HFFc6 (cell line): ENCODE data around the gene FZD7. TPM values are rescaled to one million over a fixed set of nuclear protein-coding genes. Genes with fewer than 3 reads are reported as not detected.

Experiments
- DNase-seq: peaks from one replicate; pipeline ENCODE4 v3.0.0-alpha.2; 2018
- H3K27ac Mint-ChIP-seq: 2 replicates; pipeline ENCODE4 v1.8.0; 2020; ENCODE audit warnings: mild to moderate bottlenecking, mixed read lengths
- H3K27me3 Mint-ChIP-seq: 2 replicates; pipeline ENCODE4 v1.8.0; 2021; ENCODE audit warnings: mild to moderate bottlenecking, moderate library complexity, mixed read lengths; ENCODE audit not compliant: insufficient read depth
- H3K36me3 Mint-ChIP-seq: 2 replicates; pipeline ENCODE4 v1.8.0; 2021; ENCODE audit warnings: low read depth, mixed read lengths
- H3K4me1 Mint-ChIP-seq: 2 replicates; pipeline ENCODE4 v1.8.0; 2020; ENCODE audit warnings: low read depth, mixed read lengths
- H3K4me3 Mint-ChIP-seq: 2 replicates; pipeline ENCODE4 v1.8.0; 2020; ENCODE audit warnings: mild to moderate bottlenecking, moderate library complexity, mixed read lengths
- H3K9me3 Mint-ChIP-seq: 2 replicates; pipeline ENCODE4 v1.8.0; 2020; ENCODE audit warnings: mild to moderate bottlenecking, mixed read lengths
- long read RNA-seq: library from polyadenylated mRNA; unstranded; transcript quantifications from one replicate; pipeline ENCODE4 v2.0.0, GENCODE V29; 2019
- total RNA-seq, 6 experiments: library from RNA; stranded (reverse); fragmentation: NEBNext Ultra II Directional; extraction: Animal tissue kit (Norgen Biotek cat#: 25700); gene quantifications; 2 replicates in 1 of 6; 3 replicates in 5 of 6; pipeline ENCODE4 v1.2.3, GENCODE V29; 2021
- TF ChIP-seq, protein P1 (sequence below): fragments of 200-600 bp; sonication (generic); IDR thresholded peaks from 2 replicates; pipeline ENCODE4 v1.5.0; 2021; ENCODE audit warnings: antibody characterized with exemption, mild to moderate bottlenecking

Gene FZD7
- total RNA-seq, result 100 to 1,000 TPM; 111 to 147 (median 117) TPM
- long read RNA-seq, transcript FZD7-201 (1 exons, 3,859 nt), result major isoform, 63 of 63 reads
- long read RNA-seq, partial matches to known transcripts, result 0 of 63 reads
- long read RNA-seq, other reads (novel, unspliced or antisense), result 0 of 63 reads

DNA sequence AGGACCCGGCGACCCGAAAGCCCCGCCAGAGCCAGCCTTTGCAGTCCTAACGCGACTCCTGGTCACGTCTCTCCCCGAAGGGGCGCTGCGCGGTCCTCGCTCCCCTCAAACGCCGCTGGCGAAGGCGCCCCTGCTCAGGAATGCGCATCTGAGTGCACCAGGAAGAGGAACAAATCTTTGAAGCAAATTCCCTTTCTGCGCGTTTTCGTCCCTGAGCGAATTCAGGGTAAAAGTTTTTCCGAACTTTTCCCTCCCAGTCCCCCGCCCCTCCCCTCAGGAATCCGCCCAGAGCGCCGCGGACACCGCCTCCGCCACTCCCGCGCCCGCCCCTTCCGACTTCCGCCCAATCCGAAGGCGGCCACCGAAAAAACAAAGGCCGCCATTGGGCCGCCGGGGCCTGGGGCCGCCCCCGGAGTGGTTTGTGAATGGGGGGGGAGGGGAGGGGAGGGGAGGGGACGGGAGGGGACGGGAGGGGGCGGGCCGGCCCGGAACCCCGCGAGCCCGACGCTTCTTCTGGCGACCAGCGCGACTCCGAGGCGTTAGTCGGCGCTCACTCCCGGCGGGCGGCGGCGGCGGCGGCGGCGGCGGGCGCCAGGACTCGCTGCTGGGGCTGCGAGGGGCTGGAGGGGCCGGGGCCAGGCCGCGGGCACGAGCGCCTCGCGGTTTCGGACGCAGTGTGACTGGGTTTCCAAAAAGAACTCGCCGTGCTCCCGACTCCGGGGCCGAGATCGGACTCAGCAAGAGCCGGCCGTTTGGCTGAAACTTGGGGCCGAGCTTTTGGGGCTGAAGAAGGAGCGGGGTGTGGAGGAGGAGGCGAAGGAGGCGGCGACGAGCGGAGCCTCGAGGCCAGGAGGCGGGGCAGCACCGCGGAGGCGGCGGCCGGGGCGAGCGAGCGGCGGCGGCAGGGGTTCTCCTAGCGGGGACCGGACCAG is at the start of gene FZD7:
TSS of gene FZD7 (plus strand) at position 539 of the 932 bp plus-strand sequence. CDS start 793 bp downstream, outside the sequence.
- H3K27ac Mint-ChIP-seq, result peak within 1 kb of the TSS; percentile 92
- peaks cover 11% of the 10 kb centered on the region for H3K36me3 Mint-ChIP-seq
- H3K27me3 Mint-ChIP-seq, result 0 out of 2 replicates have a peak, but pooled peaks cover 1% of the 10 kb centered on the region
- peaks cover 24% of the 10 kb centered on the region for H3K4me1 Mint-ChIP-seq
- peak within 1 kb of the TSS; percentile 91 for H3K4me3 Mint-ChIP-seq
- no peaks in the 10 kb centered on the region for H3K9me3 Mint-ChIP-seq
- peak; percentile 91 for DNase-seq
- TF ChIP-seq, protein P1, sequence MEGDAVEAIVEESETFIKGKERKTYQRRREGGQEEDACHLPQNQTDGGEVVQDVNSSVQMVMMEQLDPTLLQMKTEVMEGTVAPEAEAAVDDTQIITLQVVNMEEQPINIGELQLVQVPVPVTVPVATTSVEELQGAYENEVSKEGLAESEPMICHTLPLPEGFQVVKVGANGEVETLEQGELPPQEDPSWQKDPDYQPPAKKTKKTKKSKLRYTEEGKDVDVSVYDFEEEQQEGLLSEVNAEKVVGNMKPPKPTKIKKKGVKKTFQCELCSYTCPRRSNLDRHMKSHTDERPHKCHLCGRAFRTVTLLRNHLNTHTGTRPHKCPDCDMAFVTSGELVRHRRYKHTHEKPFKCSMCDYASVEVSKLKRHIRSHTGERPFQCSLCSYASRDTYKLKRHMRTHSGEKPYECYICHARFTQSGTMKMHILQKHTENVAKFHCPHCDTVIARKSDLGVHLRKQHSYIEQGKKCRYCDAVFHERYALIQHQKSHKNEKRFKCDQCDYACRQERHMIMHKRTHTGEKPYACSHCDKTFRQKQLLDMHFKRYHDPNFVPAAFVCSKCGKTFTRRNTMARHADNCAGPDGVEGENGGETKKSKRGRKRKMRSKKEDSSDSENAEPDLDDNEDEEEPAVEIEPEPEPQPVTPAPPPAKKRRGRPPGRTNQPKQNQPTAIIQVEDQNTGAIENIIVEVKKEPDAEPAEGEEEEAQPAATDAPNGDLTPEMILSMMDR, result 0 out of 2 replicates have a peak, but pooled peaks have one; percentile 26

DNA sequence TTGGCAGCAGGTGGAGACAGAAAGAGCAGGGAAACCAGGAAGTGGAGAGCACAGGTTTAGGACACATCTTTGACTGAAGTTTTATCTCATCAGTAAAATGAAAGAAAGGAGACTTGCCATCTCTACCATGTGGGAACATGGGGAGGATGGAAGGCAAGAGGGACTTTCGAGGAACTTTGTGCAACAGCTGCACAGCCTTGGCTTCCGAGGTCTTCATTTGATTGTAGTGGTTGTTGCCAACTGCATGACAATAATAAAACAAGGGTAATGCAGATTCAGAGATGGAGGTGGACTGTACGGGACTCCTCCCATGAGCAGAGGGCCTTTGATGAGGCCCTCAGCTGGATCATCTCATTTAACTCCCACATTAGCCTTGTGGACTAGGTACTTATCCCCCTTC is 49.3 kb upstream of the FZD7 start:
- Mint-ChIP-seq H3K4me3 (no peak overlapping the region), H3K27me3 (no peaks in the 10 kb centered on the region; the same call in none of the 2 replicates), H3K36me3 (no peaks in the 10 kb centered on the region), H3K9me3 (no peaks in the 10 kb centered on the region), H3K4me1 (peaks cover 8% of the 10 kb centered on the region), H3K27ac (no peak overlapping the region)
- DNase-seq, result no peak
- TF ChIP-seq, protein P1, result no peak

DNA sequence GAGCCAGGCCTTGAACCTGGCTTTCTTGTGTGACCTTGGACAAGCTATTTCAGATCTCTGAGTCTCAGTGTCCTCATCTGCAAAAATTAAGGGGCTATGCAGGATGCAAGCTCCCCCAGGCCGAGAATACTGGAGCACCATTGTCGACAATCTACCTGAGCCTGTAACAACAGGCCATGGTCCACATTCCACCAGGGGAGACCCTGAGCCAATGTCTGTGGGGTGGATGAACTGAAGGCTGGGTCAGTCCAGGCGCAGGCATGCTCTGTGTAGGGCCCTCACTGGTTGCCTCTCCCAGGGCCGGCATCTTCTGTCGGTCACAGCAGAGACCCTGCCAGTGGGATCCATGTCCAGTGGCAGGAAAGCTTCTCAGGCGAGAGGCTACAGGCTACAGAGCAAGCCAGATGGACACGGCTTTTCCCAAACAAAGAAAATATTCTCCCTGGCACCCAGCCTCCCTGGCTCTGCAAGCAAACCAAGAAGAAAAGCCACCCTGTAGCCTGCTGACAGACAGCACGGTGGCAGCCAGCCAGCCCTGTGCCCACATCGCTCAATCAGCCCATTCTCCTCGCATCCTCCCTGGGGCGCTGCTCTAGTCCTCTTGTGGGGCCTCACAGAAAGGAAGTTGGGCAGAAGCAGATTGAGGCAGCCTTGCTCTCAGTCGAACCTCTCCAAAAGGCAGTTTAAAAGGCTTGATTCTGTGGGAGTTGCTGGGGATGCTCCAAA is 48.7 kb upstream of the FZD7 start:
- Mint-ChIP-seq H3K27ac (no peak overlapping the region), H3K4me3 (no peak overlapping the region)

DNA sequence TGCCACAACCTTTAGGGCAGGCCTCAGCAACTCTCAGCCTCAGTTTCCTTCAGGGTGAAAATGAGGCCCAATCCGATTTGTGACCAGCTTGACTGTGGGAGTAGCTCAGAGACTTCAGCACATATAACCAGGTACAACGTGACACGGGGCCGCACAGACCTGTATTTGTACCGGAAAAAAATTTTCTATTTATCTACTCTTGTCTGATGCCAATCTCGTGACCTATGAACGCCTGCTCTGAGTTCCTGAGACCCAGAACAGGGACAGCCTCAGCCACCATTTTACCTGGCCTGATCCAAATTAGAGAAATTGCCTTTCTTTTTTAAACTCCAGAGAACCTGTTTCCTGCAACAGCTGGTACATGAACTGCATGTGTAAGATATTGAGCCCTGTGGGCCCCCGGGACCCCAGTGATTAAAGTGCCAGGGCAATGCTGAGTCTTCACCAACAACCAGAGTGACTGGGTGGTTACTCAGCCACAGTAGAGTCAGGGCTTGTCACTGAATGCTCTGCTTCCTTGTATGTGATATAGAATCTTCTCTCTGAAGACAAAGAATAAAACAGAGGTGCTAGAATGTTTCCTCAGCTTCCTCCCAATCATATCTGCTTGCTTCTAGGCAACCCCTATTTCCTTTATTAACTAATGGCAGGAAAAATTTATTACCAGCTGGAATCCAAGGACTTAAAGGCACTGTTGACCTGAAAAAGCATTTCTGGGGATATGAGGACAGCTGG is 47.8 kb upstream of the FZD7 start:
- no peaks in the 10 kb centered on the region for H3K9me3 Mint-ChIP-seq
- no peaks in the 10 kb centered on the region for H3K36me3 Mint-ChIP-seq
- TF ChIP-seq, protein P1, result no peak
- H3K27me3 Mint-ChIP-seq, result no peaks in the 10 kb centered on the region; the same call in none of the 2 replicates
- peaks cover 8% of the 10 kb centered on the region for H3K4me1 Mint-ChIP-seq
- DNase-seq, result no peak
- H3K4me3 Mint-ChIP-seq, result no peak overlapping the region
- no peak overlapping the region for H3K27ac Mint-ChIP-seq

More for the DNA sequence above, 48.7 kb upstream of the FZD7 start:
- H3K4me1 Mint-ChIP-seq, result peaks cover 8% of the 10 kb centered on the region
- no peaks in the 10 kb centered on the region; the same call in none of the 2 replicates for H3K27me3 Mint-ChIP-seq
- no peaks in the 10 kb centered on the region for H3K9me3 Mint-ChIP-seq
- no peak for DNase-seq
- H3K36me3 Mint-ChIP-seq, result no peaks in the 10 kb centered on the region
- TF ChIP-seq, protein P1, result no peak

DNA sequence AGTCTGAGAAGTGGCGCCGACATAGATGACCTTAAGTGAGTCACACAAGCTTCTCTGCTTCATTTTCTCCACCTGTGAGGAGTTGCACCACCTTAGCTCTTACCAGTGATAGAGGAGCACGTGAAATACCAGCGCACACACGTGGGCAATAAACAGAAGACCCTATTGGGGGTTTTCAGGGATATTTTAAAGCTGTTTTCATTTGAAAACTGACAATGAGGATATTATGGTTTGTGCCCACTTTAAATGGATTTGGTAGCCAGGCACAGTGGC is 47.3 kb upstream of the FZD7 start:
- DNase-seq, result no peak
- no peak overlapping the region for H3K27ac Mint-ChIP-seq
- TF ChIP-seq, protein P1, result no peak
- no peaks in the 10 kb centered on the region for H3K9me3 Mint-ChIP-seq
- H3K4me3 Mint-ChIP-seq, result no peak overlapping the region
- no peaks in the 10 kb centered on the region; the same call in none of the 2 replicates for H3K27me3 Mint-ChIP-seq
- peaks cover 8% of the 10 kb centered on the region for H3K4me1 Mint-ChIP-seq
- no peaks in the 10 kb centered on the region for H3K36me3 Mint-ChIP-seq
